Colonic mucosa (tissue), 4 donors: Measurements from ENCODE around the gene FAM240A. TPM values are rescaled to one million over a fixed set of nuclear protein-coding genes. Genes with fewer than 3 reads are reported as not detected.

Source experiments
- DNase-seq: peaks from one replicate; pipeline ENCODE4 v3.0.0-alpha.2; 2020
- H3K27ac ChIP-seq: fragments of 200-600 bp; one replicate; pipeline ENCODE4 v1.8.0; 2021
- H3K27me3 ChIP-seq: fragments of 200-600 bp; one replicate; pipeline ENCODE4 v1.8.0; 2021
- H3K36me3 ChIP-seq: fragments of 200-600 bp; one replicate; pipeline ENCODE4 v1.8.0; 2021
- H3K4me1 ChIP-seq: fragments of 200-600 bp; one replicate; pipeline ENCODE4 v1.8.0; 2021; ENCODE audit warnings: mild to moderate bottlenecking
- H3K4me3 ChIP-seq: fragments of 200-600 bp; one replicate; pipeline ENCODE4 v1.8.0; 2021
- H3K9ac ChIP-seq, 2 donors: one replicate each; pipeline ENCODE4 v1.7.0; 2013; ENCODE audit warnings: control low read depth in 2 of 2, low read depth in 2 of 2, low read length in 2 of 2
- H3K9me3 ChIP-seq: fragments of 200-600 bp; one replicate; pipeline ENCODE4 v1.8.0; 2021
- CTCF ChIP-seq: fragments of 200-600 bp; IDR thresholded peaks from one replicate; pipeline ENCODE4 v1.8.0; 2022; ENCODE audit warnings: antibody characterized with exemption, mild to moderate bottlenecking
- intact Hi-C: fragments of 100-400 bp; cut with DNase I; formaldehyde crosslinking; loops from one replicate; pipeline ENCODE4 v1.14.1; 2022
- total RNA-seq, 2 donors: library from RNA; stranded (reverse); fragmentation: NEBNext Ultra II Directional in 1 of 2; extraction: Animal tissue kit (Norgen Biotek cat#: 25700) in 1 of 2; gene quantifications; one replicate each; pipeline ENCODE4 v1.2.1, GENCODE V29; 2021
- donor health status: healthy.
- donor health status: DM: no; HTN: no; CAD: no.
- donor health status: DM: no; HTN: no; CAD: no.

The FAM240A gene
- not detected for total RNA-seq

GRCh38 chr3:46612324-46612723, at the start of gene FAM240A:
Gene FAM240A, plus strand, starts transcription at chr3:46612525. Its CDS starts 159 bp downstream, at chr3:46612684.
- H3K4me1 ChIP-seq, result no peaks in the 10 kb centered on the region
- no peak within 1 kb of the TSS for H3K9ac ChIP-seq
- H3K27ac ChIP-seq, result no peak within 1 kb of the TSS
- H3K27me3 ChIP-seq, result no peaks in the 10 kb centered on the region
- no peak for TF ChIP-seq CTCF
- H3K36me3 ChIP-seq, result no peaks in the 10 kb centered on the region
- no peak for DNase-seq
- no peaks in the 10 kb centered on the region for H3K9me3 ChIP-seq
- intact Hi-C loops, result no loop called here
- H3K4me3 ChIP-seq, result no peak within 1 kb of the TSS

GRCh38 chr3:46564190-46565021, 47.9 kb upstream of the FAM240A start:
- intact Hi-C loops, result no loop called here
- Histone ChIP-seq H3K4me1 (peaks cover 7% of the 10 kb centered on the region), H3K36me3 (no peaks in the 10 kb centered on the region), H3K9me3 (no peaks in the 10 kb centered on the region), H3K27ac (no peak overlapping the region), H3K4me3 (no peak overlapping the region), H3K9ac (no peak overlapping the region), H3K27me3 (no peaks in the 10 kb centered on the region)
- DNase-seq, result no peak
- no peak for TF ChIP-seq CTCF

GRCh38 chr3:46565077-46565476, 47.2 kb upstream of the FAM240A start:
- intact Hi-C loops, result no loop called here
- peaks cover 7% of the 10 kb centered on the region for H3K4me1 ChIP-seq
- no peaks in the 10 kb centered on the region for H3K27me3 ChIP-seq
- no peaks in the 10 kb centered on the region for H3K36me3 ChIP-seq
- no peak overlapping the region for H3K27ac ChIP-seq
- no peak overlapping the region for H3K9ac ChIP-seq
- no peak overlapping the region for H3K4me3 ChIP-seq
- no peak for TF ChIP-seq CTCF
- DNase-seq, result no peak
- no peaks in the 10 kb centered on the region for H3K9me3 ChIP-seq

- H3K9me3 ChIP-seq, result no peaks in the 10 kb centered on the region
- peak overlapping the region; percentile 49 to 71 for H3K9ac ChIP-seq
- no peak for TF ChIP-seq CTCF
- H3K27me3 ChIP-seq, result no peaks in the 10 kb centered on the region
- peak; percentile 24 for DNase-seq
- intact Hi-C loops, result no loop called here
- peaks cover 7% of the 10 kb centered on the region for H3K4me1 ChIP-seq
- no peaks in the 10 kb centered on the region for H3K36me3 ChIP-seq
- peak overlapping the region; percentile 58 for H3K4me3 ChIP-seq
- no peak overlapping the region for H3K27ac ChIP-seq
These were observed 46.7 kb upstream of the FAM240A start for GRCh38 chr3:46565607-46566039.

- TF ChIP-seq CTCF, result no peak
- intact Hi-C loops, result no loop called here
- Histone ChIP-seq H3K4me3 (peak within 1 kb of the TSS; percentile 58), H3K4me1 (peaks cover 7% of the 10 kb centered on the region), H3K27ac (no peak within 1 kb of the TSS), H3K27me3 (no peaks in the 10 kb centered on the region), H3K9me3 (no peaks in the 10 kb centered on the region), H3K36me3 (no peaks in the 10 kb centered on the region), H3K9ac (peak within 1 kb of the TSS; percentile 49 to 71)
- peak; percentile 48 for DNase-seq
These were observed 46.2 kb upstream of the FAM240A start, which contains the start of gene LRRC2 for GRCh38 chr3:46566040-46566641. Gene LRRC2, minus strand, starts transcription at chr3:46566302. Its CDS starts 14,711 bp downstream, at chr3:46551591.
